Adrenal gland (tissue), 12 donors: ENCODE measurements around the gene CALHM3. TPM values are rescaled to one million over a fixed set of nuclear protein-coding genes. Genes with fewer than 3 reads are reported as not detected.
"Not testable (repeated sequence)": the region's sequence is repeated elsewhere in the genome, so short reads cannot be mapped to it uniquely, and the experiment has no call there.

Experiments used
- DNase-seq, 7 donors: peaks; one replicate each; pipeline ENCODE4 v3.0.0-alpha.2; 2019 to 2020
- H3K27ac ChIP-seq, 5 donors: fragments of 200-600 bp; sonication (generic) in 4 of 5; 1 replicate in 3 of 5; 2 replicates in 2 of 5; pipeline versions ENCODE4 v1.5.1 to v1.8.0; 2016 to 2020; ENCODE audit warnings: mild to moderate bottlenecking in 1 of 5
- H3K27me3 ChIP-seq: fragments of 200-600 bp; 2 replicates; pipeline ENCODE4 v1.8.0; 2021
- H3K36me3 ChIP-seq, 2 donors: fragments of 200-600 bp; replicated peaks in 1 of 2; 1 replicate in 1 of 2; 2 replicates in 1 of 2; pipeline versions ENCODE4 v1.5.1 to v1.8.0; 2018 to 2022
- H3K4me1 ChIP-seq, 2 donors: fragments of 200-600 bp; replicated peaks in 1 of 2; 1 replicate in 1 of 2; 2 replicates in 1 of 2; pipeline versions ENCODE4 v1.5.1 to v1.8.0; 2018 to 2021
- H3K4me3 ChIP-seq, 4 donors: fragments of 200-600 bp; sonication (generic) in 3 of 4; one replicate each; pipeline ENCODE4 v1.5.1; 2016 to 2018
- H3K9me3 ChIP-seq, 3 donors: fragments of 200-600 bp; sonication (generic) in 1 of 3; replicated peaks in 1 of 3; 1 replicate in 2 of 3; 2 replicates in 1 of 3; pipeline versions ENCODE4 v1.5.1 to v1.8.0; 2016 to 2021
- POLR2A ChIP-seq, 2 donors: fragments of 450-650 bp; IDR thresholded peaks; one replicate each; pipeline ENCODE4 v1.6.1; 2017; ENCODE audit warnings: antibody characterized with exemption in 2 of 2, mild to moderate bottlenecking in 2 of 2, moderate library complexity in 1 of 2
- WGBS, 4 donors: extraction: QIAGEN DNeasy Blood & Tissue Kit in 2 of 4; methylation state at CpG; one replicate each; pipeline versions ENCODE4 v1.1.5 to v1.1.7; 2013 to 2017; 5-methylcytosine and 5-hydroxymethylcytosine counted together
- intact Hi-C, 2 donors: fragments of 100-400 bp; cut with DNase I; formaldehyde crosslinking; loops; one replicate each; pipeline versions ENCODE4 v1.14.1 to v1.15.0; 2022 to 2023
- polyA plus RNA-seq, 3 donors: library from polyadenylated mRNA; stranded (reverse); fragments of 200-250 nt in 2 of 3; fragments of 350-450 nt in 1 of 3; fragmentation: Illumina TruSeq in 1 of 3; extraction: RNeasy Lipid Tissue Mini Kit (QIAGEN cat#74804) in 1 of 3; gene quantifications; one replicate each; pipeline ENCODE4 v1.2.3, GENCODE V29; 2013 to 2014
- total RNA-seq, 9 donors: library from RNA; depleted of rRNA in 4 of 9; stranded (reverse); fragments of >200 nt in 4 of 9; fragments of 120-200 nt in 1 of 9; fragmentation: NEBNext Ultra II Directional in 1 of 9; extraction: Animal tissue kit (Norgen Biotek cat#: 25700) in 1 of 9; gene quantifications; one replicate each; pipeline versions ENCODE4 v1.1.0 to v1.2.4, GENCODE V29; 2013 to 2023
- TF ChIP-seq, protein P1 (sequence below), 6 experiments: fragments of 450-650 bp in 4 of 6; fragments of 200-600 bp in 2 of 6; sonication (generic) in 1 of 6; IDR thresholded peaks; 1 replicate in 5 of 6; 2 replicates in 1 of 6; pipeline versions ENCODE4 v1.5.1 to v1.8.0; 2016 to 2021; ENCODE audit warnings: antibody characterized with exemption in 6 of 6, mild to moderate bottlenecking in 2 of 6, moderate library complexity in 1 of 6
- donor health status: healthy with polysubstance abuse.
- donor health status: Bipolar disorder and iron deficiency.
- donor health status: DM: yes; HTN: yes; CAD: no.
- donor health status: DM: no; HTN: no; CAD: no.
- donor health status: DM: no; HTN: no; CAD: no.
- donor health status: DM: yes; HTN: yes; CAD: no.

CALHM3 gene
- total and polyA plus RNA-seq, 12 donors = 0.03 TPM; not detected in 11

DNA sequence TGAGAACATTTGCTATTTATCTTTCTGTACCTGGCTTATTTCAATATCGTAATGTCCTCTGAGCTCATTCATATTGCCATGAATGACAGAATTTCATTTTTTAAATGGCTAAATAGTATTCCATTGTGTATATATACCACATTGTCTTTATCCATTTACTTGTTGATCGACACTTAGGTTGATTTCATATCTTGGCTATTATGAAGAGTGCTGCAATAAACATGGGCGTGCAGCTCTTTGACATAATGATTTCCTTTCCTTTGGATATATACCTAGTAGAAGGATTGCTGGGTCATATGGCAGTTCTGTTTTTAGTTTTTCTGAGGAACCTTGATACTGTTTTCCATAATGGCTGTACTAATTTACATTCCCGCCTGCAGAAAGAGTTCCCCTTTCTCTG lies 44.6 kb upstream of the CALHM3 start:
- TF ChIP-seq, protein P1, sequence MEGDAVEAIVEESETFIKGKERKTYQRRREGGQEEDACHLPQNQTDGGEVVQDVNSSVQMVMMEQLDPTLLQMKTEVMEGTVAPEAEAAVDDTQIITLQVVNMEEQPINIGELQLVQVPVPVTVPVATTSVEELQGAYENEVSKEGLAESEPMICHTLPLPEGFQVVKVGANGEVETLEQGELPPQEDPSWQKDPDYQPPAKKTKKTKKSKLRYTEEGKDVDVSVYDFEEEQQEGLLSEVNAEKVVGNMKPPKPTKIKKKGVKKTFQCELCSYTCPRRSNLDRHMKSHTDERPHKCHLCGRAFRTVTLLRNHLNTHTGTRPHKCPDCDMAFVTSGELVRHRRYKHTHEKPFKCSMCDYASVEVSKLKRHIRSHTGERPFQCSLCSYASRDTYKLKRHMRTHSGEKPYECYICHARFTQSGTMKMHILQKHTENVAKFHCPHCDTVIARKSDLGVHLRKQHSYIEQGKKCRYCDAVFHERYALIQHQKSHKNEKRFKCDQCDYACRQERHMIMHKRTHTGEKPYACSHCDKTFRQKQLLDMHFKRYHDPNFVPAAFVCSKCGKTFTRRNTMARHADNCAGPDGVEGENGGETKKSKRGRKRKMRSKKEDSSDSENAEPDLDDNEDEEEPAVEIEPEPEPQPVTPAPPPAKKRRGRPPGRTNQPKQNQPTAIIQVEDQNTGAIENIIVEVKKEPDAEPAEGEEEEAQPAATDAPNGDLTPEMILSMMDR (IDR thresholded peaks at IDR 0.05) = no peak
- TF ChIP-seq POLR2A (IDR thresholded peaks at IDR 0.05) = no peak
- no peak overlapping the region for H3K27ac ChIP-seq
- no peak for DNase-seq
- no peak overlapping the region for H3K4me3 ChIP-seq
- H3K36me3 ChIP-seq = no peaks in the 10 kb centered on the region
- peaks cover 5% of the 10 kb centered on the region for H3K27me3 ChIP-seq
- H3K4me1 ChIP-seq = no peaks in the 10 kb centered on the region
- intact Hi-C loops = no loop called here
- H3K9me3 ChIP-seq = no peaks in the 10 kb centered on the region
- WGBS, 4 donors = 75 to 90% (median 85%) methylated on average over 4 of the region's 4 CpGs

- intact Hi-C loops, H3K9me3 ChIP-seq, H3K27ac ChIP-seq, H3K4me1 ChIP-seq, H3K4me3 ChIP-seq, H3K36me3 ChIP-seq, H3K27me3 ChIP-seq: not testable (repeated sequence)
- peak in 1 of 7 donors; percentile 33 for DNase-seq
- WGBS, 4 donors = 84 to 87% (median 86%) methylated on average over 7 of the region's 7 CpGs
Observed at GRCh38 chr10:103522006-103522405, 43.0 kb upstream of the CALHM3 start.

DNA sequence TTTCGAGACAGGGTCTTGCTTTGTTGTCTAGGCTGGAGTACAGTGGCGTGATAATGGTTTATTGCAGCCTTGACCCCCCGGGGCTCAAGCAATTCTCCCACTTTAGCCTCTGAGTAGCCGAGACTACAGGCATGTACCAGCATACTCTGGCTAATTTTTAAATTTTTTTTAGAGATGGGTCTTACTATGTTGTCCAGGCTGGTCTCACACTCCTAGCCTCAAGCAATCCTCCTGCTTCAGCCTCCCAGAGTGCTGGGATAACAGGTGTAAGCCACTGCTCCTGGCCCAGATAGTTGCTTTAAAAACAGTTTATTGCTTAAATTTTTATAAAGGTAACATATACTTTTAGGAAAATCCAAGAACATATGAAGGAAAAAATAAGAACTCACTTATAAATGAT lies 40.8 kb upstream of the CALHM3 start:
- Histone ChIP-seq H3K4me3 (no peak overlapping the region), H3K27me3 (no peaks in the 10 kb centered on the region), H3K9me3 (no peaks in the 10 kb centered on the region), H3K4me1 (peaks cover 0 to 3% of the 10 kb centered on the region in 2 donors), H3K27ac (no peak overlapping the region), H3K36me3 (no peaks in the 10 kb centered on the region)
- DNase-seq = no peak
- 49 to 74% (median 57%) methylated on average over 4 of the region's 4 CpGs for WGBS, 4 donors
- intact Hi-C loops = no loop called here
- TF ChIP-seq, protein P1 (IDR thresholded peaks at IDR 0.05) = no peak
- no peak for TF ChIP-seq POLR2A (IDR thresholded peaks at IDR 0.05)

GRCh38 chr10:103517234-103518085 lies 38.4 kb upstream of the CALHM3 start:
- TF ChIP-seq, protein P1 (IDR thresholded peaks at IDR 0.05) = no peak
- TF ChIP-seq POLR2A (IDR thresholded peaks at IDR 0.05) = no peak
- DNase-seq = peak in 1 of 7 donors; percentile 39
- Histone ChIP-seq H3K27me3 (no peaks in the 10 kb centered on the region), H3K27ac (no peak overlapping the region), H3K9me3 (no peaks in the 10 kb centered on the region), H3K4me3 (no peak overlapping the region), H3K36me3 (no peaks in the 10 kb centered on the region), H3K4me1 (peaks cover 0 to 3% of the 10 kb centered on the region in 2 donors)
- intact Hi-C loops = no loop called here
- 93 to 98% (median 96%) methylated on average over 5 of the region's 5 CpGs for WGBS, 4 donors

DNA sequence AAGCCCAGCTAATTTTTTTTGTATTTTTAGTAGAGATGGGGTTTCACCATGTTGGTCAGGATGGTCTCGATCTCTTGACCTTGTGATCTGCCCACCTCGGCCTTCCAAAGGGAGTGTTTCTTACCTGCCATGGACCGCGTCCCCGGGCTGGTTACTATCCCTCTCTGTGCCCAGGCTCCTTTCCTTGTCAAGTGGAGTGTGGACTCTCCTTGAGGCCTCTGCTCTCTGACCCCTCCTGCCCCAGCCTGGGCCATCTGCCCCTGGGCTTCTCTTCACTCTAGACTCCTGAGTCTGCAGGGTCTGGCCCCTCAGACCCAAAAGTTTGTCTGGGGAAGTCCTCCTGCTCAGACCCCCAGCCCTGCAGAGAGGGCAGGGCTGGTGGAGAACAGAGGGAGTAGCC lies 35.2 kb upstream of the CALHM3 start:
- no peak overlapping the region for H3K4me3 ChIP-seq
- intact Hi-C loops = no loop called here
- 93 to 100% (median 93%) methylated on average over 5 of the region's 5 CpGs for WGBS, 4 donors
- H3K27ac ChIP-seq = no peak overlapping the region
- TF ChIP-seq, protein P1 (IDR thresholded peaks at IDR 0.05) = no peak
- TF ChIP-seq POLR2A (IDR thresholded peaks at IDR 0.05) = no peak
- H3K36me3 ChIP-seq = no peaks in the 10 kb centered on the region
- peaks cover 0 to 3% of the 10 kb centered on the region in 2 donors for H3K4me1 ChIP-seq
- no peaks in the 10 kb centered on the region for H3K27me3 ChIP-seq
- no peaks in the 10 kb centered on the region for H3K9me3 ChIP-seq
- DNase-seq = peak in 1 of 7 donors; percentile 35
